KMS-11 (cell line): ENCODE data around the gene ARL15.

ENCODE experiments used
- H2AFZ ChIP-seq: fragments of 200-600 bp; sonication (generic); 2 replicates; pipeline ENCODE4 v1.6.1; 2016; ENCODE audit warnings: antibody characterized with exemption, mixed run types, low read depth
- H3K27ac ChIP-seq: fragments of 200-600 bp; sonication (generic); 2 replicates; pipeline ENCODE4 v1.6.1; 2016; ENCODE audit warnings: mild to moderate bottlenecking, mixed run types
- H3K27me3 ChIP-seq: fragments of 200-600 bp; sonication (generic); 2 replicates; pipeline ENCODE4 v1.6.1; 2017; ENCODE audit warnings: mild to moderate bottlenecking, low read depth, mixed run types, moderate library complexity; ENCODE audit not compliant: insufficient read depth
- H3K36me3 ChIP-seq: fragments of 200-600 bp; sonication (generic); 2 replicates; pipeline ENCODE4 v1.6.1; 2017; ENCODE audit warnings: mild to moderate bottlenecking, mixed run types; ENCODE audit not compliant: insufficient read depth
- H3K4me1 ChIP-seq: fragments of 200-600 bp; sonication (generic); 2 replicates; pipeline ENCODE4 v1.6.1; 2016; ENCODE audit warnings: mild to moderate bottlenecking, low read depth, mixed run types; ENCODE audit not compliant: poor library complexity, severe bottlenecking
- H3K4me2 ChIP-seq: fragments of 200-600 bp; sonication (generic); 2 replicates; pipeline ENCODE4 v1.7.0; 2016; ENCODE audit warnings: mild to moderate bottlenecking, mixed run types
- H3K4me3 ChIP-seq: fragments of 200-600 bp; sonication (generic); IDR thresholded peaks from 2 replicates; pipeline ENCODE4 v1.6.1; 2017; ENCODE audit warnings: low read depth, low read length, mixed read lengths; ENCODE audit not compliant: insufficient read depth
- H3K79me2 ChIP-seq: fragments of 200-600 bp; sonication (generic); 2 replicates; pipeline ENCODE4 v1.6.1; 2016; ENCODE audit warnings: low read depth, mixed run types; ENCODE audit not compliant: insufficient read depth
- H3K9ac ChIP-seq: fragments of 200-600 bp; sonication (generic); 2 replicates; pipeline ENCODE4 v1.6.1; 2016; ENCODE audit warnings: mild to moderate bottlenecking, mixed run types
- H4K20me1 ChIP-seq: fragments of 200-600 bp; sonication (generic); 2 replicates; pipeline ENCODE4 v1.6.1; 2016; ENCODE audit warnings: mild to moderate bottlenecking, mixed run types; ENCODE audit not compliant: insufficient read depth
- CTCF ChIP-seq: fragments of 200-600 bp; sonication (generic); conservative IDR thresholded peaks from 2 replicates; pipeline ENCODE4 v1.6.1; 2017; ENCODE audit warnings: low read depth, mild to moderate bottlenecking, antibody characterized with exemption, low read length, moderate library complexity, mixed read lengths

Gene ARL15

GRCh38 chr5:54263447-54263846, 46.9 kb downstream of the ARL15 start:
- no peak overlapping the region for H3K4me2 ChIP-seq
- no peak overlapping the region for H3K9ac ChIP-seq
- no peak overlapping the region for H2AFZ ChIP-seq
- no peaks in the 10 kb centered on the region for H4K20me1 ChIP-seq
- no peak for TF ChIP-seq CTCF
- H3K79me2 ChIP-seq = no peaks in the 10 kb centered on the region
- no peaks in the 10 kb centered on the region for H3K27me3 ChIP-seq
- no peak overlapping the region for H3K27ac ChIP-seq
- no peaks in the 10 kb centered on the region for H3K36me3 ChIP-seq
- H3K4me1 ChIP-seq = no peaks in the 10 kb centered on the region
- no peak overlapping the region for H3K4me3 ChIP-seq

- TF ChIP-seq CTCF = no peak
- peaks cover 12% of the 10 kb centered on the region for H3K4me1 ChIP-seq
- H2AFZ ChIP-seq = no peak overlapping the region
- no peaks in the 10 kb centered on the region for H3K79me2 ChIP-seq
- no peaks in the 10 kb centered on the region for H3K36me3 ChIP-seq
- no peaks in the 10 kb centered on the region for H4K20me1 ChIP-seq
- H3K4me2 ChIP-seq = no peak overlapping the region
- H3K9ac ChIP-seq = no peak overlapping the region
- H3K27me3 ChIP-seq = no peaks in the 10 kb centered on the region
- H3K4me3 ChIP-seq = no peak overlapping the region
- no peak overlapping the region for H3K27ac ChIP-seq
Observed at GRCh38 chr5:54261596-54261995, 48.8 kb downstream of the ARL15 start.

GRCh38 chr5:54259981-54260380, 50.4 kb downstream of the ARL15 start:
- no peak overlapping the region for H3K4me3 ChIP-seq
- H3K27ac ChIP-seq = no peak overlapping the region
- H3K4me2 ChIP-seq = no peak overlapping the region
- no peaks in the 10 kb centered on the region for H4K20me1 ChIP-seq
- H2AFZ ChIP-seq = no peak overlapping the region
- no peaks in the 10 kb centered on the region for H3K27me3 ChIP-seq
- peaks cover 20% of the 10 kb centered on the region for H3K4me1 ChIP-seq
- H3K9ac ChIP-seq = no peak overlapping the region
- H3K79me2 ChIP-seq = no peaks in the 10 kb centered on the region
- H3K36me3 ChIP-seq = no peaks in the 10 kb centered on the region
- no peak for TF ChIP-seq CTCF

GRCh38 chr5:54259090-54259489, 51.3 kb downstream of the ARL15 start:
- no peak overlapping the region for H3K4me3 ChIP-seq

More at GRCh38 chr5:54259090-54259489, 51.3 kb downstream of the ARL15 start:
- Histone ChIP-seq H3K4me1 (peaks cover 20% of the 10 kb centered on the region), H3K9ac (no peak overlapping the region), H3K36me3 (no peaks in the 10 kb centered on the region), H3K27me3 (no peaks in the 10 kb centered on the region), H3K27ac (no peak overlapping the region), H2AFZ (no peak overlapping the region), H3K79me2 (0 out of 2 replicates have a peak, but pooled peaks cover 3% of the 10 kb centered on the region), H4K20me1 (no peaks in the 10 kb centered on the region), H3K4me2 (no peak overlapping the region)
- TF ChIP-seq CTCF = no peak
